GM12891 (cell line): ENCODE measurements around the gene USP48.

Source experiments
- POLR2A ChIP-seq: IDR thresholded peaks from 2 replicates; pipeline ENCODE4 v1.6.1; 2011; ENCODE audit warnings: low read depth, low read length, control low read depth
- SPI1 ChIP-seq: IDR thresholded peaks from 2 replicates; pipeline ENCODE4 v1.6.1; 2011; ENCODE audit warnings: low read depth, low read length, control low read depth

DNA sequence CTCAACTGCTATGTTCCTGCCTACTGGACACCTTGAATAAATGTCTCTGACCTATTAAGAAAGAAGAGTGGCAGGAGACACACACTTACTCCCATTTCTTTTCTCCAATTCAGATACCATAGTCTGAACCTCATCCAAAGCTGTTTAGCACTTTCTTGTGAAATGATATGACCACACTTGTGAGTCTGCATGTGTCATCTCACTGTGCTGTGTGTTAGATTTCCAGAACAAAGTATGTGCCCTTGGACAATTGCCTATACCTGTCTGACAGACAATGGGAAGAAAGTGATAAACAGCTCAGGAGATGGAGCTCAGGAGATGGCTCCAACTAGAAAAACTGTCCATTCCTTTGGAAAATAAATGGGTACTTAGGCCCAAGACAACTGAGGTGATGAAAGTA, 48.4 kb downstream of the USP48 start:
- TF ChIP-seq POLR2A (no peak), SPI1 (no peak)
